Kidney epithelial cell (primary cell): ENCODE results near the gene CHP1. TPM values are rescaled to one million over a fixed set of nuclear protein-coding genes. Genes with fewer than 3 reads are reported as not detected.
"Not testable (repeated sequence)": the region's sequence is repeated elsewhere in the genome, so short reads cannot be mapped to it uniquely, and the experiment has no call there.

ENCODE experiments used
- DNase-seq: peaks from one replicate; pipeline ENCODE4 v3.0.0-alpha.2; 2010; ENCODE audit warnings: low read depth
- H3K27me3 ChIP-seq: 2 replicates; pipeline ENCODE4 v1.6.0; 2011; ENCODE audit warnings: low read length; ENCODE audit not compliant: control insufficient read depth, insufficient read depth
- H3K36me3 ChIP-seq: 2 replicates; pipeline ENCODE4 v1.5.1; 2011; ENCODE audit warnings: low read length; ENCODE audit not compliant: control insufficient read depth, insufficient read depth
- H3K4me3 ChIP-seq: 2 replicates; pipeline ENCODE4 v1.5.1; 2011; ENCODE audit warnings: low read depth, mild to moderate bottlenecking, control low read depth, low read length
- total RNA-seq: library from RNA; depleted of rRNA; stranded (reverse); fragments of >200 nt; gene quantifications from 2 replicates; pipeline ENCODE4 v1.2.3, GENCODE V29; 2015
- TF ChIP-seq, protein P1 (sequence below): IDR thresholded peaks from 2 replicates; pipeline ENCODE4 v1.5.1; 2011; ENCODE audit warnings: mild to moderate bottlenecking, moderate library complexity, low read length, control low read depth, inconsistent platforms; ENCODE audit not compliant: insufficient read depth, poor library complexity, severe bottlenecking

The CHP1 gene
- total RNA-seq, 1 donor from 2014 or later = 127 TPM

DNA sequence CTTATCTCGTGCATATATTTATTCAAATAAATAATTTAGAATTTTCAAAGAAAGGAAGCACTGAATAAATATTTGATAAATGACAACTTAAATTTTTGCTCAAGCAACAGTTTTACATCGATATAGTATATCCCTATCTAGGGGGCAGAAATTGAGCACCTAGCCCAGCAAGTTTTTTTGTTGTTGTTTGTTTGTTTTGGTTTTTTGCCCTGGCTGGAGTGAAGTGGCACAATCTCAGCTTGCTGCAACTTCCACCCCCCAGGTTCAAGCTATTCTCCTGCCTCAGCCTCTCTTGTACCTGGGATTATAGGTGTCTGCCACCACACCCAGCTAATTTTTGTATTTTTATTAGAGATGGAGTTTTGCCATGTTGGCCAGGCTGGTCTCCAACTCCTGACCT lies 58.9 kb downstream of the CHP1 start:
- no peak overlapping the region for H3K4me3 ChIP-seq
- no peak for DNase-seq
- TF ChIP-seq, protein P1, sequence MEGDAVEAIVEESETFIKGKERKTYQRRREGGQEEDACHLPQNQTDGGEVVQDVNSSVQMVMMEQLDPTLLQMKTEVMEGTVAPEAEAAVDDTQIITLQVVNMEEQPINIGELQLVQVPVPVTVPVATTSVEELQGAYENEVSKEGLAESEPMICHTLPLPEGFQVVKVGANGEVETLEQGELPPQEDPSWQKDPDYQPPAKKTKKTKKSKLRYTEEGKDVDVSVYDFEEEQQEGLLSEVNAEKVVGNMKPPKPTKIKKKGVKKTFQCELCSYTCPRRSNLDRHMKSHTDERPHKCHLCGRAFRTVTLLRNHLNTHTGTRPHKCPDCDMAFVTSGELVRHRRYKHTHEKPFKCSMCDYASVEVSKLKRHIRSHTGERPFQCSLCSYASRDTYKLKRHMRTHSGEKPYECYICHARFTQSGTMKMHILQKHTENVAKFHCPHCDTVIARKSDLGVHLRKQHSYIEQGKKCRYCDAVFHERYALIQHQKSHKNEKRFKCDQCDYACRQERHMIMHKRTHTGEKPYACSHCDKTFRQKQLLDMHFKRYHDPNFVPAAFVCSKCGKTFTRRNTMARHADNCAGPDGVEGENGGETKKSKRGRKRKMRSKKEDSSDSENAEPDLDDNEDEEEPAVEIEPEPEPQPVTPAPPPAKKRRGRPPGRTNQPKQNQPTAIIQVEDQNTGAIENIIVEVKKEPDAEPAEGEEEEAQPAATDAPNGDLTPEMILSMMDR = no peak
- no peaks in the 10 kb centered on the region for H3K36me3 ChIP-seq
- H3K27me3 ChIP-seq = no peaks in the 10 kb centered on the region

GRCh38 chr15:41291065-41291631 lies 60.1 kb downstream of the CHP1 start:
- H3K27me3 ChIP-seq = no peaks in the 10 kb centered on the region
- TF ChIP-seq, protein P1 = no peak
- no peak overlapping the region for H3K4me3 ChIP-seq
- no peaks in the 10 kb centered on the region for H3K36me3 ChIP-seq
- no peak for DNase-seq

DNA sequence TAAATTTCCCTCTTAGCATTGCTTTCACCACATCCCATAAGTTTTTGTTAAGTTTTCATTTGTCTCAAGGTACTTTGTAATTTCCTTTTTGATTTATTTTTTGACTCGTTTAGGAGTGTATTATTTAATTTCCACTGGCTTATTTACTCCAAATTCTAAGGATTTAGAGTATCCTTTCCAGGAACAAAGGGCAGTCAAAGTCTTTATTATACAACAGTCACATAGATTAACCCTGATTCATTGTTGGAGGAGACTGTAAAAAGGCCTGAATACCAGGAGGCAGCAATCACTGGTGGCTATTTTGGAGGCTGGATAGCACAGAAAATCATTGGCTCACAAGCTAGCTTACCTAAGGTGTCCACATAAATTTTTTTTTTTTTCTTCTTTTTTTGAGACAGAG lies 61.5 kb downstream of the CHP1 start:
- no peak for DNase-seq
- Histone ChIP-seq H3K27me3 (no peaks in the 10 kb centered on the region), H3K4me3 (no peak overlapping the region), H3K36me3 (no peaks in the 10 kb centered on the region)
- TF ChIP-seq, protein P1 = no peak

GRCh38 chr15:41301139-41301538 lies 70.1 kb downstream of the CHP1 start:
- not testable (repeated sequence) for DNase-seq, H3K4me3 ChIP-seq, H3K27me3 ChIP-seq, H3K36me3 ChIP-seq

- no peak for DNase-seq
- Histone ChIP-seq H3K27me3 (no peaks in the 10 kb centered on the region), H3K36me3 (no peaks in the 10 kb centered on the region), H3K4me3 (no peak overlapping the region)
- TF ChIP-seq, protein P1 = no peak
These were observed 70.5 kb downstream of the CHP1 start for GRCh38 chr15:41301587-41301986.

DNA sequence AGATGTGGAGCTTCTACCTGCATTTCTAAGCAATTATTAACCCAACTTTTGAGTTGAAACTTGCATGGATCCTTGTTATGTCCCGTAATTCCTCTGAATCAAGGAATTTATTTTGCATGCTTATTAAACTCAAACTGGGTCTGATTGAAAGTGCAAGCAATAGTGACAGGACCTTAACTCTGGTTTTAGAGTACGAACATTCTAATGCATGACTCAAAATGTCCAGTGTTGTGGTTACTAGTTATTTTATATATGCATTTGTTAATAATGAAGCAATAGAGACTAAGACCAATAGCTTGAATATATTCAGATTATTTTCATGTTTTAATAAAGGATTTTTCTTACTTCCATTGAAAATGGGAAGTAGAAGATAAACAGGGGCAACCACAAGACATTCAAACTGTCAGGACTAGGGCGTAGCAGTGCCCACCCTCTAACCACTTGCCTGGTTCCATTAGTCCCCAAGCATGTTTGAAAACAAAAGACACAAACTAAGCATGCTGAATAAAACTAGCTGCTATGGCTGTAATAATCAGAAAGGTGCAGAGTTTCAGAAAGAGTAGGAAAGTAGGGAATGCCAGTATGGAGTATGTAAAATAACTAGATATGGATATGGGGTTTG lies 73.2 kb downstream of the CHP1 start:
- Histone ChIP-seq H3K27me3 (no peaks in the 10 kb centered on the region), H3K36me3 (no peaks in the 10 kb centered on the region), H3K4me3 (no peak overlapping the region)
- TF ChIP-seq, protein P1 = no peak
- DNase-seq = no peak
